Activated naive CD8-positive, alpha-beta T cell treated with anti-CD3 and anti-CD28 coated beads, Interleukin-2, amount 50 U/mL, for 24 hours (primary cell): ENCODE results near the gene RHOF.

ENCODE experiments used
- ATAC-seq: fragments of 150-1000 bp; cut with Tn5 transposase; one replicate; pipeline ENCODE4 v1.10.0; 2021
- DNase-seq: peaks from one replicate; pipeline ENCODE4 v3.0.0; 2021
- H3K27ac Mint-ChIP-seq: one replicate; pipeline ENCODE4 v1.8.0; 2021; ENCODE audit warnings: mild to moderate bottlenecking, mixed read lengths
- H3K27me3 Mint-ChIP-seq: one replicate; pipeline ENCODE4 v1.8.0; 2021; ENCODE audit warnings: mixed read lengths
- H3K36me3 Mint-ChIP-seq: one replicate; pipeline ENCODE4 v1.8.0; 2021; ENCODE audit warnings: low read depth, mixed read lengths
- H3K4me1 Mint-ChIP-seq: one replicate; pipeline ENCODE4 v1.8.0; 2021; ENCODE audit warnings: mixed read lengths
- H3K4me3 Mint-ChIP-seq: one replicate; pipeline ENCODE4 v1.8.0; 2021; ENCODE audit warnings: mild to moderate bottlenecking, moderate library complexity, mixed read lengths
- H3K9me3 Mint-ChIP-seq: one replicate; pipeline ENCODE4 v1.8.0; 2021; ENCODE audit warnings: mixed read lengths

RHOF gene

DNA sequence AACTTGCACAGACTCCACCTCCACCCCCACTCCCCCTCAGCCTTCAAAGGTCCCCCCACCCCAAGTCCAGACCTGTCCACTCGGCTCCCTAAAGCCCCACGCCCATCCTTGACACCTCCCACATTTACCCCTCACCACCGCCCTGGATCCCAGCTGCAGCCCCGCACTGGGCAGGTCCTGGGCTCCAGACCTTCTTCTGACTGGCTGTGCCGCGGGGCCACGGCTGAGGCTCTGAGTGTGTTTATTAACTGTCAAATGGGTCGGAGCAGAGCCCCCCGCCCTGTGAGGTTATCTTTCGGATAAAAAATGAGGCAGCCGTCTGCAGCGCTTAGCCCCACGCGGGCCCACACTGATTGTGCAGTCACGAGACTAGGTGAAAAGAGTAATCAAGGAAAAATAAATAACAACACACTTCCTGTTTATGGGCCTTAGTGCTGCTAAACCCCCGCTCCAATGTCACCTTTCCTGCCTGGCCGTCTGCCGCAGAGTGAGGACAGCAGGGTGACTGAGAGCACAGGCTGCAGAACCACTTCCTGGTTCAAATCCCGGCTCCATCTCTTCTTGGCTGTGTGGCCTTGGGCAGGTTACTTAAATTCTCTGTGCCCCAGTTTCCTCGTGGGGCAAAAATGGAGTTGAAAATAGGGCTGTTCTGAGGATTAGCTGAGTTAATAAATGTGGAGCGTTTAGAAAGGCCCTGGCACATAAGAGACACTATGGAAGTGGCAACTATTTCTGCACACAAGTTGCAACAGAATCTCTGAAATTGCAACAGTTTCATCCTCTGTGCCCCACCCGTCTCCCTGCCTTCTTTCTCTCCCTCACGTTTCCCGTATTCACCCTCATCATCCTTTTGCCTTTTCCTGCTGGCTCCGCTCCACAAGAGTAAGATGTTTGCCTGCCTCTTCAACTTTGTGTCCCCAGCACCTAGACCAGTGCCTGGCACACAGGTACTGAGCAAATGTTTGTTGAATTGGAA is 19.7 kb upstream of the RHOF start:
- H3K9me3 Mint-ChIP-seq: no peaks in the 10 kb centered on the region
- peaks cover 33% of the 10 kb centered on the region for H3K36me3 Mint-ChIP-seq
- ATAC-seq: no peak
- H3K4me3 Mint-ChIP-seq: peak overlapping the region; percentile 80
- H3K4me1 Mint-ChIP-seq: peaks cover 30% of the 10 kb centered on the region
- H3K27me3 Mint-ChIP-seq: no peaks in the 10 kb centered on the region
- no peak for DNase-seq
- H3K27ac Mint-ChIP-seq: peak overlapping the region; percentile 68

- peak overlapping the region; percentile 80 for H3K4me3 Mint-ChIP-seq
- peaks cover 28% of the 10 kb centered on the region for H3K36me3 Mint-ChIP-seq
Measured at GRCh38 chr12:121812320-121812871, 18.9 kb upstream of the RHOF start.

GRCh38 chr12:121811434-121812319 is 18.2 kb upstream of the RHOF start:
- peaks cover 39% of the 10 kb centered on the region for H3K4me1 Mint-ChIP-seq
- peak; percentile 86 for ATAC-seq
- no peaks in the 10 kb centered on the region for H3K9me3 Mint-ChIP-seq
- H3K27ac Mint-ChIP-seq: peak overlapping the region; percentile 76
- H3K36me3 Mint-ChIP-seq: peaks cover 28% of the 10 kb centered on the region
- peak overlapping the region; percentile 80 for H3K4me3 Mint-ChIP-seq
- H3K27me3 Mint-ChIP-seq: no peaks in the 10 kb centered on the region
- DNase-seq: peak; percentile 78

More at GRCh38 chr12:121812320-121812871, 18.9 kb upstream of the RHOF start:
- DNase-seq: peak; percentile 56
- Mint-ChIP-seq H3K27me3 (no peaks in the 10 kb centered on the region), H3K9me3 (no peaks in the 10 kb centered on the region), H3K27ac (no peak overlapping the region), H3K4me1 (peaks cover 32% of the 10 kb centered on the region)
- peak; percentile 57 for ATAC-seq

GRCh38 chr12:121810833-121811433 is 17.4 kb upstream of the RHOF start:
- H3K9me3 Mint-ChIP-seq: no peaks in the 10 kb centered on the region
- DNase-seq (no peak), ATAC-seq (no peak)
- H3K27ac Mint-ChIP-seq: peak overlapping the region; percentile 76
- H3K27me3 Mint-ChIP-seq: no peaks in the 10 kb centered on the region
- H3K4me3 Mint-ChIP-seq: peak overlapping the region; percentile 80
- peaks cover 28% of the 10 kb centered on the region for H3K36me3 Mint-ChIP-seq
- H3K4me1 Mint-ChIP-seq: peaks cover 46% of the 10 kb centered on the region

DNA sequence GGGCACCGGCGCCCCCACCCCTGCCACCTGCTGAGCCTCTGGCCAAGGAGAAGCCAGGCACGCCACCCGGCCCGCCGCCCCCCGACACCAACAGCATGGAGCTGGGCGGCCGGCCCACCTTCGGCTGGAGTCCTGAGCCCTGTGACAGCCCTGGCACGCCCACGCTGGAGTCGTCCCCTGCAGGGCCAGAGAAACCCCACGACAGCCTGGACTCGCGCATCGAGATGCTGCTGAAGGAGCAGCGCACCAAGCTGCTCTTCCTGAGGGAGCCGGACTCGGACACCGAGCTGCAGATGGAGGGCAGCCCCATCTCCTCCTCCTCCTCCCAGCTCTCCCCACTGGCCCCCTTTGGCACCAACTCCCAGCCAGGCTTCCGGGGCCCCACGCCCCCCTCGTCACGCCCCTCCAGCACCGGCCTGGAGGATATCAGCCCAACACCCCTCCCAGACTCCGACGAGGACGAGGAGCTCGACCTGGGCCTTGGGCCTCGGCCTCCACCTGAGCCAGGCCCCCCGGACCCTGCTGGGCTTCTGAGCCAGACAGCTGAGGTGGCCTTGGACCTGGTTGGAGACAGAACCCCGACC is 16.8 kb upstream of the RHOF start:
- DNase-seq (no peak), ATAC-seq (no peak)
- Mint-ChIP-seq H3K36me3 (peaks cover 30% of the 10 kb centered on the region), H3K4me1 (peaks cover 50% of the 10 kb centered on the region), H3K9me3 (no peaks in the 10 kb centered on the region), H3K27me3 (no peaks in the 10 kb centered on the region), H3K27ac (no peak overlapping the region), H3K4me3 (peak overlapping the region; percentile 80)

DNA sequence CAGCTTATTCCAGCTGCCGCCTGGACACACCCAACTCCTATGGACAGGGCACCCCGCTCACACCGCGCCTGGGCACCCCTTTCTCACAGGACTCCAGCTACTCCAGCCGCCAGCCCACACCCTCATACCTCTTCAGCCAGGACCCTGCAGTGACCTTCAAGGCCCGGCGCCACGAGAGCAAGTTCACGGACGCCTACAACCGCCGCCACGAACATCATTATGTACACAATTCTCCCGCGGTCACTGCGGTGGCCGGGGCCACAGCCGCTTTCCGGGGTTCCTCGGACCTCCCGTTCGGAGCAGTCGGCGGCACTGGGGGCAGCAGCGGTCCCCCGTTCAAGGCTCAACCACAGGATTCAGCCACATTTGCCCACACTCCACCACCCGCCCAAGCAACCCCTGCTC is 16.2 kb upstream of the RHOF start:
- ATAC-seq (no peak), DNase-seq (no peak)
- Mint-ChIP-seq H3K4me3 (no peak overlapping the region), H3K27me3 (no peaks in the 10 kb centered on the region), H3K27ac (peak overlapping the region; percentile 6), H3K9me3 (no peaks in the 10 kb centered on the region), H3K4me1 (peaks cover 50% of the 10 kb centered on the region), H3K36me3 (peaks cover 29% of the 10 kb centered on the region)

- ATAC-seq: no peak
- no peaks in the 10 kb centered on the region for H3K27me3 Mint-ChIP-seq
- DNase-seq: no peak
- H3K27ac Mint-ChIP-seq: no peak overlapping the region
- H3K9me3 Mint-ChIP-seq: no peaks in the 10 kb centered on the region
- no peak overlapping the region for H3K4me3 Mint-ChIP-seq
- H3K36me3 Mint-ChIP-seq: peaks cover 27% of the 10 kb centered on the region
- H3K4me1 Mint-ChIP-seq: peaks cover 48% of the 10 kb centered on the region
Measured at GRCh38 chr12:121808623-121809022, 15.1 kb upstream of the RHOF start.

GRCh38 chr12:121807642-121808347 is 14.3 kb upstream of the RHOF start:
- Mint-ChIP-seq H3K27ac (no peak overlapping the region), H3K36me3 (peaks cover 23% of the 10 kb centered on the region), H3K9me3 (no peaks in the 10 kb centered on the region), H3K4me3 (no peak overlapping the region), H3K27me3 (no peaks in the 10 kb centered on the region), H3K4me1 (peaks cover 42% of the 10 kb centered on the region)
- ATAC-seq (no peak), DNase-seq (no peak)

GRCh38 chr12:121806546-121807423 is 13.3 kb upstream of the RHOF start:
- Mint-ChIP-seq H3K4me1 (peaks cover 43% of the 10 kb centered on the region), H3K9me3 (no peaks in the 10 kb centered on the region), H3K27ac (peak overlapping the region; percentile 89), H3K4me3 (peak overlapping the region; percentile 86), H3K27me3 (no peaks in the 10 kb centered on the region), H3K36me3 (peaks cover 25% of the 10 kb centered on the region)
- ATAC-seq (no peak), DNase-seq (no peak)

DNA sequence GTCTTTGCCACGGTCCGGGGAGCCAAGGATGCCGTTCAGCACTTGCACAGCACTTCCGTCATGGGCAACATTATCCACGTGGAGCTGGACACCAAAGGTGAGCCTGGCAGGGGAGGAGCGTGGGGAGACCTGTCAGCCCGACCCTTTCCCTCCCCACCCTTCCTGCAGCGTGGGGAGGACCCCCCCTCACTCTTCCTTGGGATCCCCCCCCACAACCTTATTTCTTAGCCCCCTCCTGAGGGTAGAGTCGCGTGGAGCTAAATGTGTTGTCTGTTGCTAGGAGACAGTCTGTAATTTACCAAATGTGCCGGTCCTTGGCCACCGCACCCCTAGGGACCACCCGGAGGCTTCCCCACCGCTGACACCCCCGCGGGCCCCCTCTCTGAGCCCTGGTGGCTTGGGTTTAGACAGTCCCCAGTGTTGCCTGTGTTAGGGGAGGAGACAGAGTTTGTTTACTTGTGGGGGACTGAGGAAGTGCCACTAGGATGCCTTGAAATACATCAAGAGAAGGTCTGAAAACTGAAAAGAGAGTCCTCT is 12.6 kb upstream of the RHOF start:
- H3K9me3 Mint-ChIP-seq: no peaks in the 10 kb centered on the region
- ATAC-seq (no peak), DNase-seq (peak; percentile 40)
- H3K4me3 Mint-ChIP-seq: peak overlapping the region; percentile 86
- H3K36me3 Mint-ChIP-seq: peaks cover 33% of the 10 kb centered on the region
- peaks cover 40% of the 10 kb centered on the region for H3K4me1 Mint-ChIP-seq
- H3K27me3 Mint-ChIP-seq: no peaks in the 10 kb centered on the region
- peak overlapping the region; percentile 89 for H3K27ac Mint-ChIP-seq

GRCh38 chr12:121805171-121806008 is 11.9 kb upstream of the RHOF start:
- Mint-ChIP-seq H3K27ac (peak overlapping the region; percentile 89), H3K9me3 (no peaks in the 10 kb centered on the region), H3K4me3 (peak overlapping the region; percentile 86), H3K36me3 (peaks cover 32% of the 10 kb centered on the region), H3K27me3 (no peaks in the 10 kb centered on the region), H3K4me1 (peaks cover 35% of the 10 kb centered on the region)
- no peak for ATAC-seq
- DNase-seq: no peak
